HEK293T (cell line): ENCODE data around the gene GRAMD4.

Experiments used
- BHLHE40 ChIP-seq: fragments of 450-650 bp; IDR thresholded peaks from 2 replicates; pipeline ENCODE4 v1.6.1; 2016; ENCODE audit warnings: mild to moderate bottlenecking, moderate library complexity, borderline replicate concordance
- FOXA1 ChIP-seq: fragments of 450-650 bp; IDR thresholded peaks from 2 replicates; pipeline ENCODE4 v1.6.1; 2016; ENCODE audit warnings: mild to moderate bottlenecking
- FOXM1 ChIP-seq: fragments of 450-650 bp; IDR thresholded peaks from 2 replicates; pipeline ENCODE4 v1.6.1; 2017; ENCODE audit warnings: mild to moderate bottlenecking, borderline replicate concordance
- NFRKB ChIP-seq: fragments of 450-650 bp; IDR thresholded peaks from 2 replicates; pipeline ENCODE4 v1.6.1; 2016; ENCODE audit warnings: mild to moderate bottlenecking, moderate library complexity
- SP1 ChIP-seq: fragments of 450-650 bp; IDR thresholded peaks from 2 replicates; pipeline ENCODE4 v1.6.1; 2017
- SUZ12 ChIP-seq: fragments of 450-650 bp; IDR thresholded peaks from 2 replicates; pipeline ENCODE4 v1.6.1; 2016; ENCODE audit warnings: mild to moderate bottlenecking
- ZNF384 ChIP-seq: fragments of 450-650 bp; IDR thresholded peaks from 2 replicates; pipeline ENCODE4 v1.6.1; 2016

- TF ChIP-seq FOXA1, result no peak
- TF ChIP-seq FOXM1, result no peak
- no peak for TF ChIP-seq SP1
- TF ChIP-seq NFRKB, result no peak
- no peak for TF ChIP-seq ZNF384
- no peak for TF ChIP-seq BHLHE40
- TF ChIP-seq SUZ12, result no peak
These were observed 22.0 kb upstream of the GRAMD4 start for GRCh38 chr22:46598224-46598623.
